Anterior cingulate cortex (tissue), 58 donors: Measurements from ENCODE around the gene GALK2.
A peak's percentile ranks its signal among the peaks of the same experiment; 100 is the strongest.
"Not testable (repeated sequence)": the region's sequence is repeated elsewhere in the genome, so short reads cannot be mapped to it uniquely, and the experiment has no call there.

ENCODE experiments used
- DNase-seq, 58 donors: peaks; one replicate each; lab custom pipeline; 2025; lab: John Stamatoyannopoulos, UW

Gene GALK2

GRCh38 chr15:49212897-49213296, 42.9 kb downstream of the GALK2 start:
- no peak for DNase-seq

GRCh38 chr15:49215768-49216739, 46.0 kb downstream of the GALK2 start:
- DNase-seq: no peak

DNA sequence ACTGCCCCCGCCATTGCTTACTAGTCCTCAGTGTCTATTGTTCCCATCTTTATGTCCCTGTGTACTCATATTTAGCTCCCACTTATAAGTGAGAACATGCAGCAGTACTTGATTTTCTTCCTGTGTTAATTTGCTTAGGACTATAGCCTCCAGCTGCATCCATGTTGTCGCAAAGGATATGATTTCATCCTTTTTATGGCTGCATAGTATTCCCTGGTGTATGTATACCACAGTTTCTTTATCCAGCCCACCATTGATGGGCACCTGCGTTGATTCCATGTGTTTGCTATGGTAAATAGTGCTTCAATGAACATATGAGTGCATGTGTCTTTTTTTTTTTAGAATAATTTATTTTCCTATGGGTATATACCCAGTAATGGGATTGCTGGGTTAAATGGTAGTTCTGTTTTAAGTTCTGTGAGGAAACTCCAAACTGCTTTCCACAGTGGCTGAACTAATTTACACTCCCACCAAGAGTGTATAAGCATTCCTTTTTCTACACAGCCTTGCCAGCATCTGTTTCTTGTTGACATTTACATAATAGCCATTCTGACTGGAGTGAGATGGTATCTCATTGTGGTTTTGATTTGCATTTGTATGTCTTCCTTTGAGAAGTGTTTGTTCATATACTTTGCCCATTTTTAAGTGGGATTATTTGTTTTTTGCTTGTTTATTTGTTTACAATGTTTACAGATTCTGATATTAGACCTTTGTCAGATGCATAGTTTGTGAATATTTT, 53.7 kb downstream of the GALK2 start:
- no peak for DNase-seq

DNA sequence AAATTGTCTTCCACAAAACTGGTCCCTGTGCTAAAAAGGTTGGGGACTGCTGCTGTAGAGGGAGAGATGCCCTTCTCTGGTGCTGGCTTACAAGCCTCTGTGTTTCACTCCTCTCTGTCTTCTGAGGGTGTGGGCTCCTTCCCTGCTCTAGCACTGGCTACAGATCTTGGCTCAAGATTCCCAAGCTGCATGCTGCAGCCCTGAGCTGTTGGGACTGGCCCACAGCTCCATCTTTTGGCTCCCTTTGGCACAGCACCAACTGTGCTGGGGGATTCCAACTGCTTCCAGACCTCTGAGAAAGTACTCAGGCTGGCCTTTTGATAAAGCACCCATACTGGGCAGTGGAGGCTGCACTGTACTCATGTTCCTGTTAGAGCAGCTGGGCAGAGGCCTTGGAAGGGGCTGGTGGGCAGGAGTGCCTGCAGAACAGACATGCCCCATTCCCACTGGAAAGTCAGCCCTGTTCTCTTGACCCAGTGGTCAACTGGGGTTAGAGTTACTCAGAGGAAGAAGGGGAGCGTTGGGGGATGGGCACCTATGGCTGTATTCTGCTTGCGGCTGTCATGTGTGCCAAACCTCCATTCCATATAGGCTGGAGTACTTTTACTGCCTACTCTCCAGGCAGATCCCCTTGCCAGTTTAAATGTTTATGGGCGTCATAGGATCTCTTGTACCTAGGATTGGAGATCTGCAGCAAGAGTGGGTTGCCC, 55.7 kb downstream of the GALK2 start:
- DNase-seq: peak in 3 of 58 donors; percentile 1 to 8 (median 5)

- no peak for DNase-seq
Measured at GRCh38 chr15:49227602-49228001, 57.6 kb downstream of the GALK2 start.

DNA sequence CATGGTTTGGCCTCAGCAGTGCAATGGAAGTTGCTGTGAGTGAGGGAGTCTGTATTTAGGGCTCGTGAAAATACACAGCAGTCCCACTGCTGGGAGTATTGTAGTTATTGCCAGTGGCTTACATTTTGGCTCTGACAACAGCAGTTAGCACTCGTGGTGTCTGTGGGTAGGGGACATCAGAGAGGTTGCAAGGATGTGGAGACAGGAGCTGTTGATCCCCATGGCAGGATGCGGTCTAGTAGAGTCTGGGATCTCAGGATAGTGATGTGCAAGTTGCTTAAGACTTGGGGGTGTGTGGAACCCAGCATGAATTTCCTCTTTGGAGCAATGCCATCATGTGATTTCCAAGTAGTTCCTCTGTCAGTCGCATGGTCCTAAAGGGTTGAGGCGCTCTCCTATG, 59.9 kb downstream of the GALK2 start:
- DNase-seq: no peak

DNA sequence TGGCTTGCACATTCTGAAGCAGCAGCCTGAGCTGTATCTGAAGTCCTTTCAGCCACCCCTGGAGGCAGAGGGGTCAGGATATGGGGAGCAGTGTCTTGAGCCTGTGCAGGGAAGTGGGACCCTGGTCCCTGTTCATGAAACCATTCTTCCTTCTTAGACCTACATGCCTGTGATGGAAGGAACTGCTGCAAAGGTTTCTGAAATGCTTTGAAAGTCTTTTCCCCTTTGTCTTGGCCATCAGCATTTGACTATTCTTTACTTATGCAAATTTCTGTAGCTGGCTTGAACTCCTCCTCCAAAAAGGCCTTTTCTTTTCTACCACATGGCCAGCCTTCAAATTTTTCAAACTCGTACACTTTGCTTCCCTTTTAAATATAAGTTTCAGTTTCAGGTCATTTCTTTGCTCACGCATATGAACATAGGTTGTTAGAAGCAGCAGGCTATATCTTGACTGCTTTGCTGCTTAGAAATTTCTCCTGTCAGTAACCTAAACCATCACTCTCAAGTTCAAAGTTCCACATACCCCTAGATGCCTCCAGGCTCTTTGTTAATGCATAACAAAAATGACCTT, 62.3 kb downstream of the GALK2 start:
- DNase-seq: no peak

DNA sequence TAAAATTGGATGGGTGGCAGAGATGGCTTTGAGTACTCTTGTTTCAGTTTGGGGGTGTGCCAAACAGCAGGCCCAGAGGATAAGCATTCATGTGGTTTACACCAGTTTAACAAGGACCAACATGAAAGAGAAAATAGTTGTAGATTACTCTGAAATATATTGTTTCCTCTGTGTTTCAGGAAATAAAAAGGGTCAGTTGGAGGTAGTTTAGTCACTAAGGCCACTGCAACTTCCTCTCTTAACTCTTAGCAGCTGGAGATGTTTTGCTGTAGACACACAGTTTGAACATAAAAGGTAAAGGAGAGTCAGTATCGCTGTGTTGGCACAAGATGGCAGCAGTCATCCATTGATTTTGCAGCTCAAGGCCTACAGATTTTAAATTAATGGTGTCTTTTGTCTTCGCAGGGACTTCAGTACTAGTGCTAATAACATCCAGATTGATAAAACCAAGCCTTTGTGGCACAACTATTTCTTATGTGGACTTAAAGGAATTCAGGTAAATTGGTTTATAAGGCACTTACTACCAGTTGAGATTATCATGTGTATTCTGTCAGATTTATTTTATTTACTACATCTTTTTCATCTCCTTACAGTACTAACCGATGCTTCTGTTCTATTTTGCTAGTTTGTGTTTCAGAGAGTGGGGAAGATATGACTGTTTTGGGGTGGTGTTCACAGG, 65.5 kb downstream of the GALK2 start:
- DNase-seq: peak in 44 of 58 donors; percentile 1 to 82 (median 28)

DNA sequence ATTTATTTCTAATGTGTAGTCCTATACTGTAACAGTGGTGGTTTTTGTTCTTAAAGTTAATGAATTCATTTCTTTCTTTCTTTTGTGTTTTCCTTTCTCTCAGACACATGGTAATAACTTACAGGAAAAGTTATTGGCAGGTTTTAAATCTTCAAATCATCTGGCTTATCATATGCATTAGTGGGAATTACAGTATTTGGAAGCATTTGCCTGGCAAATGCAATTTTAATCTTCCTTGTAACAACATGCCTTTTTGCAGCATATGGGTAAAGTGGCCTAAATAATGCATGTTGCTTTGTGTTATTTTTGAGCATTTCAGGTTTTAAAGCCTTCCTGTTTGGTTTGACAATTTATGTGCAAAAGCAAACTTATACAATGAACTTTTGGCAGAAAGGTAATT, 66.8 kb downstream of the GALK2 start:
- DNase-seq: no peak

DNA sequence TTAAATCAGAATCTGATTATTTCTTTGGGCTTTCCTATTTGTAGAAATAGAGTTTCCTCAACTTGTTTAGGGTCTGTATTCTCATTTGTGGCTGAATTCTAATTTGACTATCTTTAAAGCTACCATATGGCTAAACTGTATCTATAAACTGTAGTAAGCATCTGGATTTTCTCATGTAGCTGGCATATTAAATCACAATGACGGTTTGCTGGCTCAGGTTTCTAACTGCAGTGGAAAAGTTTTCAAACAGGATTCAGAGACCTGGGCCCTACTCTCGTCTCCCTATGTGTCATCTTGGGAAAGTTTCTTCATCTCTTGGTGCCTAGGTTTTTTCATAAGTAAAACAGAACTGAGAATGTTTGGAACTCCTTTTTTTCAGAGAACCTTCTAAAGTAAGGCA, 68.3 kb downstream of the GALK2 start:
- DNase-seq: no peak

GRCh38 chr15:49239105-49239504, 69.1 kb downstream of the GALK2 start:
- no peak for DNase-seq

DNA sequence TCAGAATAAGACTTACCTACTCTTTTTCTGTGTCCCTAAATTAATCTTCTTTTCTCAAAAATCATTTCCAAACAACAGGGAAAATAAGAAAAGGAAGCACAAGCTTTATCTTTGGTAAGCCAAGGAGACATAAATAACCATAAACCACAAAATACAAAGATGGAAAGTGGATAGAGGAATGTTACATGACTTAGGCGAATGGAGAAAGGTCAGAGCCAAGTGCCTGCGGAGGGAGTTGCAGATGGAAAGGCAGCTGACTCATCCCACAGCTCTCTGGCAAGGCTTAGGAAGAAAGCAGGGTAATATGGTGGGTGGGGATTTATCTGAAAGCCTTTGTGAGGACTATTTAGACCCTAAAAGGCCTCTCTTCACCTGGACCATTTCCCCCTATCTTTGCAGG, 72.8 kb downstream of the GALK2 start:
- DNase-seq: no peak

DNA sequence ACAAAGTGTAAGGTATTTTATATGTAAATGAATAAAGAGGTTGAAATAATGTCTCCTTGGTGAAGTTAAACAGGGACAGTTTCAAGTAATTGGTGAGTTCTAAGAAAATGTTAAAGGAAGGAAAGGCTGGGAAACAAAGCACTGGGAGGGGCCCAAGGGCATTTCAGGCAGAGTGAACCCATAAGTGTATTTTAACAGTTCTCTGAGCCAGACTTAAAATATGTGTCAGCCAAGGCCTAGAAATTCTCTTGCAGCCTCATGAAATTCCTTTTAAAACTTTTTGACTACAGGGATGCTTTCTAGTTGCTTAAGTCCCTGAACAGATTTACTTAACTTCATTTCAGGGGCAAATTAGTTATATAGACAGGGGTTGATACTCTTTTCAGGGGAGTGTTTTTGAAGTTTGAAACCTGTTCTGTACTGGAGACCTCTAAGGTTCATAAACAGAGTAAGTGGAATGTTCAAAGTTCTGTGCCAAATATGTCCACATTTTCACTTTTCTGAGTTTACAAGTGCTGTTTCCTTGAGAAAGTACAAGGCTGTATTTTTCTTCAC, 77.6 kb downstream of the GALK2 start:
- no peak for DNase-seq

GRCh38 chr15:49248291-49248690, 78.2 kb downstream of the GALK2 start:
- no peak for DNase-seq

DNA sequence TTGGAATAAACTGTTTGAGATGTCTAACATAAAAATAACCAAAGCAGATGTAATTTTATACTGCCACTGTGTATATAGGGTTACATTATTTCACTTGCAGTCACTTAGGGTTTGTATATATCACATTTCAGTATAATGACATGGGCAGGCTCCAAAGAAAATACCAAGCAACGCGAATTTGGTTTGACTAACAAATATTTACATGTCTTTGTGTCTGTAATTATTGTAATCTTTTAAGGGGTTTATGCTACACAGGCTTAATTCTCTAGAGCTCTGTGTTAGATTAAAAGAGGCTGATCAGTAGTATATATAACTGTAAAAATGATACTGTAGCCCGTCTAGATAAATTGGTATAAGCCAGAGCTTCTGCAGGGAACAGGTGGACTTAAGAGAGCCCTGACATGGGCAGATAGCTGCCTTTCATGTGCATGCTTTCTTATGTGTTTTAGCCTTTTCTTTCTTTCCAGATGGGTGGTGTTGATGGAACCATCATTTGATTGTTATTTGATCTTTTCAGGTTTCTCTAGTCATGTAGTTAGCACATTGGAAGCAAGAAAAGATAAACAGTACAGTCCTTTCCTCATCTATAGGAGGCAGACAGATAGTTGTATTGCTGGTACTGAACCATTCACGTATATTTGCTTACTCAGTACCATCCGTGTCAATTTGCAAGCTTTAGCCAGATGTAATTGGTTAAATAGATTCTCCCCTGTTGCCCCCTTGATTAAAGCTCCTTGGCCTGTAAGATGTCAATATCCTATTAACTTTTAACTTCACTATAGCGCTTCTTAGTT, 86.1 kb downstream of the GALK2 start:
- DNase-seq: no peak

DNA sequence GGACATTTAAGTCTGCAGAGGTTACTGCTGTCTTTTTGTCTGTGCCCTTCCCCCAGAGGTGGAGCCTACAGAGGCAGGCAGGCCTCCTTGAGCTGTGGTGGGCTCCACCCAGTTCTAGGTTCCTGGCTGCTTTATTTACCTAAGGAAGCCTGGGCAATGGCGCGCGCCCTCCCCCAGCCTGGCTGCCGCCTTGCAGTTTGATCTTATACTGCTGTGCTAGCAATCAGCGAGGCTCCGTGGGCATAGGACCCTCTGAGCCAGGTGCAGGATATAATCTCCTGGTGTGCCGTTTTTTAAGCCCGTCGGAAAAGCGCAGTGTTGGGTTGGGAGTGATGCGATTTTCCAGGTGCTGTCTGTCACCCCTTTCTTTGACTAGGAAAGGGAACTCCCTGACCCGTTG, 95.1 kb downstream of the GALK2 start:
- DNase-seq: not testable (repeated sequence)

DNA sequence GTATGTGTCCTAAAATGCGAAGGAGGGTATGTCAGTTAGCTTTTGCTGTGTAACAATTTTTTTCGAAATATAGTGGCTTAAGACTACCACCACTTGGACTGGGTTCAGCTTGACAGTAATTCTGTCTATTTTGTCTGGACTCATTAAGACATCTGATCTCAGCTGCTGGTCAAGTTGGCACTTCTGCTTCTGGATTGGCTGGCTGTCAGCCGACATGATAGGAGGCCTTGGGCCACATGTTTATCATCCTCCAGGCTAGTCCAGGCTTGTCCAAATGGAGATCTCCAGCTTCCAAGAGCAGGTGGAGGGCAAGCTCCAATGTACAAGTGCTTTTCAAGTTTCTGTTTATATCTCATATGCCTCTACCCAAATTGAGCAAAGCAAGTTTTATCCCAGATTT, 95.9 kb downstream of the GALK2 start:
- no peak for DNase-seq

- DNase-seq: no peak
Measured at GRCh38 chr15:49270541-49271421, 100.7 kb downstream of the GALK2 start.
